ENCODE data around the gene RALGPS1.
A peak's percentile ranks its signal among the peaks of the same experiment; 100 is the strongest.
"Not testable (repeated sequence)": the region's sequence is repeated elsewhere in the genome, so short reads cannot be mapped to it uniquely, and the experiment has no call there.

Gene RALGPS1

GRCh38 chr9:127146841-127147240 lies 232.3 kb downstream of the RALGPS1 start:
- intact Hi-C loops (cut with DNase I); DNase-seq: not testable (repeated sequence)

- no peak for DNase-seq
- intact Hi-C loops (cut with DNase I), result no loop called here
These were observed 232.7 kb downstream of the RALGPS1 start for GRCh38 chr9:127147251-127147650.

GRCh38 chr9:127148014-127148413 lies 233.4 kb downstream of the RALGPS1 start:
- intact Hi-C loops (cut with DNase I), result no loop called here
- peak in 5 of 42 donors; percentile 2 to 33 (median 25) for DNase-seq

GRCh38 chr9:127149010-127149409 lies 234.4 kb downstream of the RALGPS1 start:
- DNase-seq, result peak in 4 of 42 donors; percentile 10 to 22 (median 18)
- intact Hi-C loops (cut with DNase I), result no loop called here

- intact Hi-C loops (cut with DNase I), result no loop called here
- DNase-seq, result peak in 6 of 42 donors; percentile 10 to 34 (median 22)
These were observed 235.1 kb downstream of the RALGPS1 start for GRCh38 chr9:127149463-127150390.

- peak in 6 of 42 donors; percentile 8 to 39 (median 24) for DNase-seq
These were observed 238.9 kb downstream of the RALGPS1 start for GRCh38 chr9:127153501-127153900.

GRCh38 chr9:127154003-127154389 lies 239.4 kb downstream of the RALGPS1 start:
- peak in 7 of 42 donors; percentile 8 to 44 (median 27) for DNase-seq
- intact Hi-C loops (cut with DNase I), result no loop called here

More at GRCh38 chr9:127153501-127153900, 238.9 kb downstream of the RALGPS1 start:
- intact Hi-C loops (cut with DNase I), result no loop called here

GRCh38 chr9:127154390-127155191 lies 240.0 kb downstream of the RALGPS1 start:
- DNase-seq, result peak in 41 of 42 donors; percentile 25 to 87 (median 68)
- intact Hi-C loops (cut with DNase I), result no loop called here

GRCh38 chr9:127155314-127155960 lies 240.9 kb downstream of the RALGPS1 start:
- intact Hi-C loops (cut with DNase I), result no loop called here
- peak in 8 of 42 donors; percentile 2 to 36 (median 20) for DNase-seq

- DNase-seq, result peak in 6 of 42 donors; percentile 3 to 34 (median 12)
- intact Hi-C loops (cut with DNase I), result no loop called here
These were observed 244.3 kb downstream of the RALGPS1 start for GRCh38 chr9:127158786-127159324.

GRCh38 chr9:127159325-127159801 lies 244.8 kb downstream of the RALGPS1 start:
- DNase-seq, result peak; percentile 23 to 90 (median 77)
- intact Hi-C loops (cut with DNase I), result no loop called here

- intact Hi-C loops (cut with DNase I), result no loop called here
- DNase-seq, result peak in 15 of 42 donors; percentile 12 to 64 (median 34)
These were observed 245.5 kb downstream of the RALGPS1 start for GRCh38 chr9:127159949-127160610.

- intact Hi-C loops (cut with DNase I), result no loop called here
- peak in 9 of 42 donors; percentile 8 to 43 (median 19) for DNase-seq
These were observed 246.6 kb downstream of the RALGPS1 start for GRCh38 chr9:127161081-127161624.

GRCh38 chr9:127162046-127162863 lies 247.7 kb downstream of the RALGPS1 start:
- peak in 10 of 42 donors; percentile 6 to 41 (median 18) for DNase-seq

GRCh38 chr9:127162864-127163365 lies 248.3 kb downstream of the RALGPS1 start:
- intact Hi-C loops (cut with DNase I), result no loop called here
- DNase-seq, result peak in 28 of 42 donors; percentile 22 to 77 (median 53)

More at GRCh38 chr9:127162046-127162863, 247.7 kb downstream of the RALGPS1 start:
- intact Hi-C loops (cut with DNase I), result no loop called here

- peak in 15 of 42 donors; percentile 6 to 71 (median 30) for DNase-seq
- intact Hi-C loops (cut with DNase I), result no loop called here
These were observed 248.8 kb downstream of the RALGPS1 start for GRCh38 chr9:127163409-127163808.

- peak in 10 of 42 donors; percentile 2 to 39 (median 18) for DNase-seq
These were observed 250.5 kb downstream of the RALGPS1 start for GRCh38 chr9:127165116-127165515.

More at GRCh38 chr9:127165116-127165515, 250.5 kb downstream of the RALGPS1 start:
- intact Hi-C loops (cut with DNase I), result no loop called here
